HepG2 (cell line): ENCODE results near the gene MTHFD1L. TPM values are rescaled to one million over a fixed set of nuclear protein-coding genes. Genes with fewer than 3 reads are reported as not detected.

ENCODE experiments used
- CEBPB ChIP-seq: IDR thresholded peaks from 2 replicates; pipeline ENCODE4 v1.6.1; 2011; ENCODE audit warnings: low read depth, low read length, improper control_type of control experiment, borderline replicate concordance
- EEA1 ChIP-seq: sonication (generic); formaldehyde crosslinking; IDR thresholded peaks from 2 replicates; pipeline ENCODE4 v1.5.1; 2020; ENCODE audit warnings: mild to moderate bottlenecking, missing genetic modification reagents, borderline replicate concordance
- EHMT2 ChIP-seq: fragments of 200-600 bp; sonication (generic); IDR thresholded peaks from 2 replicates; pipeline ENCODE4 v1.7.0; 2017; ENCODE audit warnings: antibody characterized with exemption, low read depth, low read length, borderline replicate concordance
- HOXA5 ChIP-seq: sonication (generic); formaldehyde crosslinking; IDR thresholded peaks from 2 replicates; pipeline ENCODE4 v1.4.0; 2020; ENCODE audit warnings: missing genetic modification reagents
- NR2C2 ChIP-seq: sonication (generic); formaldehyde crosslinking; IDR thresholded peaks from 2 replicates; pipeline ENCODE4 v1.4.0; 2020; ENCODE audit warnings: missing genetic modification reagents, mild to moderate bottlenecking, moderate library complexity, borderline replicate concordance
- PAF1 ChIP-seq: IDR thresholded peaks from 2 replicates; pipeline ENCODE4 v1.6.1; 2016; ENCODE audit warnings: missing genetic modification reagents, missing compliant biosample characterization
- RBM39 ChIP-seq: fragments of 200-400 bp; formaldehyde crosslinking; IDR thresholded peaks from one replicate; pipeline ENCODE4 v1.6.1; 2018; ENCODE audit warnings: antibody characterized with exemption, mild to moderate bottlenecking, low read depth, low read length; ENCODE audit not compliant: poor library complexity, severe bottlenecking
- SMARCC2 ChIP-seq: fragments of 450-650 bp; IDR thresholded peaks from 2 replicates; pipeline ENCODE4 v1.6.1; 2017; ENCODE audit warnings: antibody characterized with exemption, mild to moderate bottlenecking
- SNAPC4 ChIP-seq: sonication (generic); formaldehyde crosslinking; IDR thresholded peaks from 2 replicates; pipeline ENCODE4 v1.4.0; 2020; ENCODE audit warnings: mild to moderate bottlenecking, missing genetic modification reagents
- SP5 ChIP-seq: IDR thresholded peaks from 2 replicates; pipeline ENCODE4 v1.6.1; 2016; ENCODE audit warnings: low read depth, borderline replicate concordance
- ZMAT3 ChIP-seq: sonication (generic); formaldehyde crosslinking; conservative IDR thresholded peaks from 2 replicates; pipeline ENCODE4 v1.7.0; 2021; ENCODE audit warnings: missing genetic modification reagents
- ZNF138 ChIP-seq: sonication (generic); formaldehyde crosslinking; IDR thresholded peaks from 2 replicates; pipeline ENCODE4 v1.5.0; 2020; ENCODE audit warnings: mild to moderate bottlenecking, low read depth, missing genetic modification reagents
- ZNF281 ChIP-seq: sonication (generic); formaldehyde crosslinking; IDR thresholded peaks from 2 replicates; pipeline ENCODE4 v1.4.0; 2020; ENCODE audit warnings: missing genetic modification reagents, borderline replicate concordance
- ZNF510 ChIP-seq: sonication (generic); formaldehyde crosslinking; IDR thresholded peaks from 2 replicates; pipeline ENCODE4 v1.4.0; 2020; ENCODE audit warnings: low read depth, mild to moderate bottlenecking, missing genetic modification reagents
- ZNF556 ChIP-seq: sonication (generic); formaldehyde crosslinking; IDR thresholded peaks from 2 replicates; pipeline ENCODE4 v1.4.0; 2020; ENCODE audit warnings: mild to moderate bottlenecking, missing genetic modification reagents, borderline replicate concordance
- ZNF570 ChIP-seq: sonication (generic); formaldehyde crosslinking; IDR thresholded peaks from 2 replicates; pipeline ENCODE4 v1.4.0; 2020; ENCODE audit warnings: mild to moderate bottlenecking, missing genetic modification reagents, borderline replicate concordance
- ZNF75D ChIP-seq: sonication (generic); formaldehyde crosslinking; IDR thresholded peaks from 2 replicates; pipeline ENCODE4 v1.8.1; 2023; ENCODE audit warnings: missing genetic modification reagents, mild to moderate bottlenecking, borderline replicate concordance
- polyA plus RNA-seq, 8 experiments: library from polyadenylated mRNA; depleted of rRNA in 3 of 8; stranded (reverse) in 7 of 8; unstranded in 1 of 8; fragments of >200 nt; fragmentation: Illumina TruSeq in 4 of 8; extraction: Trizol in 4 of 8; gene quantifications; 2 replicates each; pipeline versions ENCODE4 v1.2.1 to v1.2.3, GENCODE V29; 2011 to 2016; ENCODE audit warnings: low read depth in 4 of 8, missing spikeins in 1 of 8, mixed read lengths in 1 of 8; ENCODE audit not compliant: insufficient read depth in 1 of 8
- total RNA-seq, 5 experiments: library from RNA; depleted of rRNA; stranded (reverse); fragments of >200 nt; fragmentation: Illumina TruSeq; extraction: Trizol; gene quantifications; 2 replicates each; pipeline ENCODE4 v1.2.3, GENCODE V29; 2016; ENCODE audit warnings: low read depth in 1 of 5
- TF ChIP-seq, protein P1 (sequence below): sonication (generic); formaldehyde crosslinking; IDR thresholded peaks from 2 replicates; pipeline ENCODE4 v1.8.1; 2023; ENCODE audit warnings: mild to moderate bottlenecking, missing genetic modification reagents
- TF ChIP-seq, protein P2 (sequence below): sonication (generic); formaldehyde crosslinking; IDR thresholded peaks from 2 replicates; pipeline ENCODE4 v1.4.0; 2020; ENCODE audit warnings: missing genetic modification reagents

The MTHFD1L gene
- total and polyA plus RNA-seq, 2 of the 13 experiments (the other 11 are each of a cell fraction or from before 2014, with no cell fraction given), result 24.0 to 39.6 TPM

DNA sequence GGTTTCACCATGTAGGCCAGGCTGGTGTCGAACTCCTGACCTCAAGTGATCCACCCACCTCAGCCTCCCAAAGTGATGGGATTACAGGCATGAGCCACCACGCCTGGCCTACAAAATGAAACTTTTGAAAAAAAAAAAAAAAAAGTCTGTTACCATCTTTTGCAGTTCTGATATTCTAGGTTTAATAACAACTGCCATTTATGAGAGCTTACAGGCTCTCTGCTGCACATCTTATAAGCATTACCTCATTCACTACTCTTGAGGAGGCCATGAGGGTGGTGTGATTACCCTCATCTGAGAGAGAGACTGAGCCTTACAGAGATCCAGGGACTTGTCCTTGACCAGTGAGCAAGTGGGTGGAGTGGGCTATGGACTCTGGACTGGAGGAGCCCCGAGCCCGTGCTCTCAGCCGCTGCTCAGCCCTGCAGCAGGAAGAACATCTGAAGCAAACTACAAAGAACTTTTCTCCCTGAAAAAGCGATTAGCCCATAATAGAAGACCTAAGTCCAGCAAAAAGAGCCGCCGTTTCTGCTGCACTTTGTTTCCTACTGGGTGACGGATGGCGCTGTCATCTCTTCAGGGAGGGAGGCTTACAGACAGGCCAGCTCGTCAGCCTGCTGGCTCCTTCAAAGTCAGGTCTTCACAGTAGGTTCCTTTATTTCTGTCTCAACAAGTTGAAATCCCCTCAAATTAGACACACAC lies 254.5 kb downstream of the MTHFD1L start (continued):
- TF ChIP-seq SMARCC2 (peak; percentile 88), NR2C2 (CRISPR knock-in tag) (peak; percentile 83), ZNF138 (no peak), ZNF75D (no peak), CEBPB (peak; percentile 56), ZMAT3 (no peak), SP5 (CRISPR knock-in tag) (peak; percentile 99), SNAPC4 (CRISPR knock-in tag) (peak; percentile 68; the same call in 1 of the 2 replicates), ZNF570 (no peak), HOXA5 (CRISPR knock-in tag) (peak; percentile 86; the same call in 1 of the 2 replicates), ZNF556 (CRISPR knock-in tag) (peak; percentile 93; the same call in 1 of the 2 replicates), EEA1 (no peak), ZNF510 (CRISPR knock-in tag) (0 out of 2 replicates have a peak, but pooled peaks have one; percentile 54), EHMT2 (peak; percentile 62; the same call in 1 of the 2 replicates), PAF1 (no peak), RBM39 (no peak), ZNF281 (CRISPR knock-in tag) (peak; percentile 61; the same call in 1 of the 2 replicates)
- TF ChIP-seq, protein P1, sequence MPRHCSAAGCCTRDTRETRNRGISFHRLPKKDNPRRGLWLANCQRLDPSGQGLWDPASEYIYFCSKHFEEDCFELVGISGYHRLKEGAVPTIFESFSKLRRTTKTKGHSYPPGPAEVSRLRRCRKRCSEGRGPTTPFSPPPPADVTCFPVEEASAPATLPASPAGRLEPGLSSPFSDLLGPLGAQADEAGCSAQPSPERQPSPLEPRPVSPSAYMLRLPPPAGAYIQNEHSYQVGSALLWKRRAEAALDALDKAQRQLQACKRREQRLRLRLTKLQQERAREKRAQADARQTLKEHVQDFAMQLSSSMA (CRISPR knock-in tag), result no peak
- TF ChIP-seq, protein P2, sequence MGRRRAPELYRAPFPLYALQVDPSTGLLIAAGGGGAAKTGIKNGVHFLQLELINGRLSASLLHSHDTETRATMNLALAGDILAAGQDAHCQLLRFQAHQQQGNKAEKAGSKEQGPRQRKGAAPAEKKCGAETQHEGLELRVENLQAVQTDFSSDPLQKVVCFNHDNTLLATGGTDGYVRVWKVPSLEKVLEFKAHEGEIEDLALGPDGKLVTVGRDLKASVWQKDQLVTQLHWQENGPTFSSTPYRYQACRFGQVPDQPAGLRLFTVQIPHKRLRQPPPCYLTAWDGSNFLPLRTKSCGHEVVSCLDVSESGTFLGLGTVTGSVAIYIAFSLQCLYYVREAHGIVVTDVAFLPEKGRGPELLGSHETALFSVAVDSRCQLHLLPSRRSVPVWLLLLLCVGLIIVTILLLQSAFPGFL (CRISPR knock-in tag), result no peak
